ENCODE results near the gene ZNF618.
A peak's percentile ranks its signal among the peaks of the same experiment; 100 is the strongest.

Gene ZNF618

DNA sequence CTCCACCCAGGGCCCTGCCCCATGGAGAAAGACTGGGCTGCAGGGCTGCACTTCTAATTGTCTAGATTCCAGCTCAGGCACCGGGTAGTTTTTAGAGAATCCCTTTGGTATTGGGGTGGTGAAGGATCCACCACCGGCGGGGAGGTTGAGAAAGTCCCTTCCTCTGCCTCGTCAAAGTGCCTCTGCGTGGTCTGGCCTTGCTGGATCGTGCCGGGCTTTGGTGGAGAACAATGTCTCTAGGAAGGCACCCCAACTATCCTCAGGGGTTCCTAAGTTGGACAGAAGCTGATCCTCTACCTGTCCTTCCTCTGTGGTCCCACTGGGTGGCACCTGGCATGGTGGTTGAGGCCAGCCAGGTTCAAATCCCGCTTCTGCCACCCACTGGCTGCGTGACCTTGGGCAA is 209.3 kb downstream of the ZNF618 start:
- no peak for DNase-seq

DNA sequence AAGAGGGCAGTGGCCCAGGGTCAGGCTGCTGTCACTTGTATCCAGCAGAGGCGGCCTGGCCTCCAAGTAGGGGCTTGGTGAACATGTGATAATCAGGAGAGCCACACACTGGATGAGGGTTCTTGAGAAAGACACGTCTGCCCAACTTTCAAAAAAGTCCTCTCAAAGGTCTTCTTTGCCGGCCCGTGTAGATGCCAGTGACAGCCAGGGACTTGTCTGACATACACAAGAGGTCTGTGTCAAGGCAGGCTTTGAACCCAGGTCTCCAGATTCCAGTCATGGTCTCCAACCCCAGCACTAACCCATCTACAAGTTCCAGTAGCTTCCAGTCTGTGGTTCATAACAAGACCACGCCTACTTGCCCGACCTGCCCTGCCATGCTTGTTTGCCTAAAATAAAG is 209.9 kb downstream of the ZNF618 start:
- DNase-seq = no peak

DNA sequence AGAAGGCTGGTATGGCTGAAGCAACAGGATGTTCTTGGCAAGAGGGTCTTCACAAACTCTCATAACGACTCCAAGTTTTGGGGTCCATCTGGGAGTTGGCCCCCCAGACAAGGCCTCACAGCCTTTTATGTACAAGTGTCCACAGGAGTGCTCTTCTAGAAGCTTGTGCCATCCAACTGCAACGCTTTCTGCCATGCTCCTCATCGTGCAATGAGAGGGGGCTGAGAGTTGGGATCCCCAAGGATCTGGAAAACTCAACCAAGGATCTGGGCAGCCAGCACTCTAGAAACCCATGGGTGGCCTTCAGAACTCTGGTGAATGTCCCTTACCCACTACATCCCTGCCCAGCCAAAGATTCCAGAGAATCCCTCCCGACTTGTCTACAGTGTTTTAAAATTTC is 210.5 kb downstream of the ZNF618 start:
- DNase-seq = no peak

DNA sequence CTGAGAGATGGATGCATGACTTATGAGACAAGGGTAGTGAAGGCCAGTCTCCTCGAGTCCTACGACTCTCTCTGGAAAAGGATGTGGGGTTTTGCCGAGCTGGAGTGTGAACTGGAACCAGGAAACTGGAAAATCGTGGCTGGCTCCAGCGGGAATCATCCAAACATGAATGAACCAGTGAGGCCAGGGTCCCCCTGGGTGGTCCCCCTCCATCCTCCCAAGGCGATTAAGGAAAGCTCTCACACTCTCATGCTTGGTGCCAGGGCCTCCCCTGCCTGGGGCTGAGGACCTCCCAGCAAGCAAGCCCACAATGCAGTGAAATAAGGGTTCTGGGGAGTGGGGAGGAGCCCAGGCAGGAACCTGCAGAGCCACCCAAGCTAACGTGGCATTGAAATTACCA is 211.6 kb downstream of the ZNF618 start:
- no peak for DNase-seq

DNA sequence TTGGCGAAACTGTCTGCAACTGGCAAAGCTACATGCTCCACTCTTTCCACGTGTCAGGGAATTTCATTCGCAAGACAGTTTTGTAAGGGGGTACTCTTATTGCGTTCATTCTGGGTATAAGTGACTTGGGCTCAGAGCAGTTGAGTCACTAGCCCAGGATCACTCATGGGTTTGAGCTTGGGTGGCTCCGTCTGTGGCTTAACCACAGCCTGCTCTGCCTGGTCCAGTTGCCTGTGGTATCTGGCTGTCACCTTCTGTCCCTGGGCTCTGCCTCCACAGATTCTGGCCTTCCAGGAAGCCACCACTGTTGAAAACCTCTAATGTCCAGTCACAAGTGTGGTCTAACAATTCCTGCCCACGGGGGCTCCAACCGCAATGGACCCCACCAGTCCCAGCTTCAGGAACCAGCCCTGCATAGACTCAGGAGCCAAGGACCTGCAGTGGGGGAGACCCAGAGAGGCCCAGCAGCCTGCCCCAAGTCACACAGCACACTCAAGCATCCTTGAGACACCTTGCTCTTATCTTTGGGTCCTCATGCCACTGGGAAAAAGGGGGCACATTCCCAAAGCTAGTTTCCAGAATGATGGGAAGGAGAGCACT is 212.6 kb downstream of the ZNF618 start:
- no peak for DNase-seq

DNA sequence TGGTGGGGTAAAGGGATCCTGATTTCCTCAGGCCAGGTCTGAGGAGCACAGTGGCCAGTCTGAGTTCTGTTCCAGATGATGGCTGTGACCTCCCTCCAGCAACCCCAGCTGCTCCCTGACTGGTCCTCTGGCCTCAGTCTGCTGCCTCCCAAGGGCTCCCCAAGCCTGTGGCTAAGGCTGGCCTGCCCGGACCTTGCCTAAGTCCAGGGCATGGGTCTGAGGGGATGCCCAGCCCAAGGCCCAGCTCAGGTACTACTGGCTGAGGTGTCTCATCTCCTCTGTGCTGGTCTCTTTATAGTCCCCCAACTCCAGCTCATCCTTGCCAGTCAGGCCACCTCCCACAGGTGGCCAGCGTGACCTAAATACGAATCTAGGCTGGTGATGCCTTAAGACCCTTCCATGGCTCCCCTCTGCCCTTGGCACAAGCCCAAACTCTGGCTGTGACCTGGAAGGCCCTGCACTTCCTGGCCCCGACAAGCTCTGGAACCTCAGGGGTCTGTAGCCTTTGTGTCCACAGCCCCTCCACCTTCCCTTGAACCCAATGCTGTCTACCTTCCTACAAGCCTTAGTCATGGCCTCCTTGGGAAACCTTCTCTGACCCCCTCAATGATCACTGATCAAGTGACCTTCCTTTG is 213.2 kb downstream of the ZNF618 start:
- DNase-seq = no peak

DNA sequence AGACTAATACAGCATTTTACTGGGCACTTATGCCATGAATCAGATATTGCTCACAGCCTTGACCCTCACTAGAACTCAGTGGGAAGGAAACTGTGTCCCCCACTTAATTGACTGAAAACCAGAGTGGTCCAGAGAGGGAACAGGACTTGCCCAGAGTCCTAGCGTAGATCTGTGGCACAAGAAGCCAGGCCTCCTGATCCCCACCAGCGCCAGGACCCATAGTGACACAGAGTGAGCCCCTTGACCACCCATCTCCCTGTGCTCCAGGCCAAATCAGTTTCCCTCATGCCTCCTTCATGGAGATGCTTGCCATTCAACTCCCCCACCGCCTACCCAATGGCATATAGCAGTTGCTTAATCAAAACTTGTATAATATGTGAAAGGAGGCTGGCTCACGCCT is 214.7 kb downstream of the ZNF618 start:
- DNase-seq = no peak

DNA sequence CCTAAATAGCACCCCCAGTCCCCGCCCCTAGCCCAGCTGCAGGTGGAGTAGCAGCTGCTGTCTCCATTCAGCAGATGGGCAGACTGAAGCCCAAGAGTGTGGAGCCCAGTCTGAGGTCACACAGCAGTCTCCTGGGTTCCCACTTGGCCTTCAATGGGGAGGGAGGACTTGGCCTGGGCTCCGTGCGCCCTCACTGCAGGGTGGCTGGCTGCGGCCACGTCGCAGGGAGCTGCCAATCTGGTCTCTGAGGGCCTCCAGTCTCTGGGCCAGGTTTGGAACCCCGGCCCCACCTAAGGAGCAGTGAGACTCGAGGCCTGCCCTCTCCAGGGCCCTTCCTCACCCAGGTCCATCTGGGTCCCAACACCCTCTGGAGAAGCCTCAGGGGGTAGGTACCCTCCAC is 215.6 kb downstream of the ZNF618 start:
- DNase-seq = no peak

DNA sequence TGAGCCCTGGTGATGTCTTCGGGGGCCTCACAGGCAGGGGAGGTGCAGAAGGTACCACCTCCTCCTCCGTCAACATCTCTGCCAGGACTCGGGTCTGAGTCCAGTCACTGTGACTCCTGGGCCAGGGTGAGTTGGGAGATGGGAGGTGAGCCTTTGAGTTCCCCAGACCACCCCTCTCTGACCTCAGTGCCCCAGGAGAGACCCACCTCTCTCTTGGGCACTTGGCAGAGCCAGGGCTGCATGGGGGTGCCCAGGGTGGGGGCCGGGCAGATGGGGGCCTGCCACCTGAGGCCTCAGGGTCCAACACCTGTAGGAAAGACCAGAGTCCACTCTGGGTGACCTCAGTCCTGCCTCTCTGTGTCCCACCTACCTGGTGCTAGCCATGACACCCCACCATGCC is 216.2 kb downstream of the ZNF618 start:
- no peak for DNase-seq

DNA sequence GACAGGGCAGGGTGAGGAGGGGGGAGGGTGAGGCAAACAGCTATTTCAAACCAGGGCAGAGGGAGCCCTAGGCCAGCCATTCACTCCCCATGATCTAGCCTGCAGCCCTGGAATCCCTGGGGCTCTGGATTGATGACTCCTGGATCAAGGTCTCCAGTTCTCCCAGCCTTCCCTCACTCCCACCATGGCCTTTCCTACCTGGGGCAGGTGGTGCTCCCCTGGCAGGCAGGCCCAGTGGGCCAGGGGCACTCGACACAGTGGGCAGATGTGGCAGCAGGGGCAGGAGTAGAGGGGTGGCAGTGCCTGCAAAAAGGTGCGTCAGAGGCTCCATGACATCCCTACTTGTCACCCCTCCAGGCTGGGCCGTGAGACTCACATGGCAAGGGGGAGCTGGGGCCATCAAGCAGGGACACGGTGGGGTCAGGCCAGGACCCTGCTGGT is 216.9 kb downstream of the ZNF618 start:
- no peak for DNase-seq

DNA sequence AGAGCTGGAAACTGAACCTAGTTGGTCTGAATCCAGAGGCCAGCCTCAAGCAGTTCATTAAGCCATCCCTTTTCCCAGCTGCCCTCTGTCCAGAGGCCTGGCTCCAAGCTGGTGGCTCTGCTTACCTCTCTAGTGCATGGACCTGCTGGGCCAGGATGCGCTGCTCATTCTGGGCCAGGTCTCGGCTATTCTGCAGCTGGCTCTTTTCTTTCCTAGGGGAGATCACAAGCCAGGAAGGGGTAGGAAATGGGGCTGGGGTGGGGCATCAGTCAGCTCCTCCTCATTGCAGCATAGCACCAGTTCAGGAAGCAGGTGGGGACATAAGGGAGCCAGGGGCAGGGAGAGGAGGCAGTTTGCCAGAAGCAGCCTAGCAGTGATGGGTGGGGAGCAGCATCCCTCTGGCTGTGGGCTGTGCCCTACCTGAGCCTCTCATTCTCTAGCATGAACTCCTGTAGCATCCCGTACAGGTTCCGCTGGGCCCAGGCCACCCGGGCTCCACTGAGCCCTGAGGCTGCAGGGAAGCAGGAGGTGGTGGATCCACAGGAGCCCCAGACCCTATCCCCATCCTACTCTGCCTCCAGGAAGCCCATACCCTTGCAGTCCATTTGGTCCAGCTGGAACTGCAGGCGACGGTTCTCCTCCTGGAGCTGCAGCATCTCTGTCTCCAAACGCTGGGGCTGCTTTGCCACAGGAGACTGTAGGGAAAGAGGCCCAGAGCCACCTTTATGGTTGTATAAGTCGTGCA is 217.8 kb downstream of the ZNF618 start:
- no peak for DNase-seq

DNA sequence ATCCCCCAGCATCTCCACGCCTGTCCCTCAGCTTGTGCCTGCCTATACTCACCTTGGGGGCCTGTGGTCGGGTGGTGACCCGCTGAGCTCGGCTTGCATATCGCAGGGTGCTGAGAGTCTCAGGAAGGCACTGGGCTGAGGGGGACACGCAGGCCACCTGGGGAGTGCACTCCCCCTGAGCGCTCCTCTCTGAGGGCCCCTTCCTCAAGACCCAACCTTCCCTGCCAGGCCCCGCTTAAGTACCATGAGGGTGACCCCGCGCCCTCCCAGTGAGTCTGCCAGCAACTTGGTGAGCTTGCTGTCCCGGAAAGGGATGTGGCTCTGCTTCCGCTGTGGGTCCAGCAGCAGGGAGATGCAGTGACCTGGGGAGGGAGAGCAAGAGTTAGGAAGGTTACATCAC is 218.9 kb downstream of the ZNF618 start:
- DNase-seq = no peak

DNA sequence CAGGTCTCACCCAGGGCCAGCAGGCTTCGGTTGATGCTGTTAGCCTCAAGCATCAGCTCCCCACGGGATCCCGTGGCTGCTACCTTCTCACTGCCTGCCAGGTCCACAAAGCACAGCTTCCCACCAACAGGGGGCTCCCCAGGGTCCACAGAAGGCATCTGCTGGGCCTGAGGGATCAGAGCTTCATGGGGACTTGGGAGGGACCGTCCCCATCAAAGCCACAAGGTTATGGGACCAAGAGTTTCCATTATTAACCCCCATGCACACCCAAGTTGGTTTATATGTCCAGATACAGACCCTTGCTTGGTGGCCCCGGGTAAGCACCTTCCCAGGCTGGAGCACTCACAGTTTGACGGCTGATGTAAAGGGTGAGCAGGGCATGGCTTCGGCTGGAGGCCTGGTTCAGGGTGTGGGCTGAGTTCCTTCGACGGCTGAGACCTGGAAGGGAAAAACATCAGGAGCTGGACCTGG is 220.0 kb downstream of the ZNF618 start:
- peak in 1 of 3 donors; percentile 14 for DNase-seq

DNA sequence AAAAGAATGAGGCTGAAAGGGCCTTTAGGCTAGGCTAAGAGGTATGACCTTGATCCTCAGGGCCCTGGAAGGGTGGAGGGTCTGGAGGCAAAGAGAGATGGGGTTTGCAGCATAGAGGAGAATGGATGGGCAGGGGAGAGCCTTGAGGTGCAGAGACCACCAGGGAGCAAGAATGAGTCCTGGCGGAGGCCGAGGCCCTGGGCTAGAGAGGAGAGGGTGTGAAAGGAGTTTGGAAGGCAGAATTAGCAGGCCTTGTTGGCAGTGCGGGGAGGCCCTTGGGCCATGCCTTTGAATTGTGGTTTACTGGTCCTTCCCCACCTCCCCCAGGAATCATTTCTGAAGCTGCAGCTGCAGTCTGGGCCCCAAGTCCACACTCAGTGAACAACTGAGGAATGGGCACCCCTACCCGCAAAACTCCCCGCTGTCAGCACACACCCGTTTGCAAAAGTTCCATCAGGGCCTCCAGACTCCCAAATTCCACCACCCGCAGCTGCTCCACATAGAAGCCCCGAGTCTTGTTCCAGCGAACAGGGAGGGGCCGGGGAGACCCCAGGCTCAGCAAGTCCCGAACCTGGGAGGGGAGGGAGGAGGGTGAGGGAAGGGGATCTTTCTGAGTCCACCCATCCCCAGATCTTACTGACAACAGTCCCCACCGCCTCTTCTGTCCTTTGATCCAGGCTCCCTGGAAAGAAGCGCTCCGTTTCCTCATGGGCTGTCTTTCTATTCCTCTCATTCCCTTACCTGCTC is 220.9 kb downstream of the ZNF618 start:
- DNase-seq = no peak

DNA sequence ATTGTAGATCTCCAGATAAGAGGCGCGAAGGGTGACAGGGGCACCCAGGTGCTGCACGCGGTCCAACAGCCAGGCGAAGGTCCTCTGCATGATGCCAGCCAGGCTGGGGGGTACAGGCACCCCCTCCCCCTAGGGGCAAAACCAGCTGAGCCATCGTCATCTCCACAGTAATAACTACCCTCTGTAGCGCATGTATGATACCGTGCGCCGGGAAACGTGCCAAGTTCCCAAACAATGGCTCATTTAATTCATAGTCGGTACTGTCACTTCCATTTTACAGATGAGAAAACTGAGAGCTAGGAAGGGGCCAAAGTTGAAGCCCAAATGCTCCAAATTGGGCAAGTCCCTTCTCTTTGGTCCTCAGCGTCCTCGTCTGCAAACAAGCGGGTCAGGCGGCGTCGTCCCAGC is 221.5 kb downstream of the ZNF618 start:
- no peak for DNase-seq

DNA sequence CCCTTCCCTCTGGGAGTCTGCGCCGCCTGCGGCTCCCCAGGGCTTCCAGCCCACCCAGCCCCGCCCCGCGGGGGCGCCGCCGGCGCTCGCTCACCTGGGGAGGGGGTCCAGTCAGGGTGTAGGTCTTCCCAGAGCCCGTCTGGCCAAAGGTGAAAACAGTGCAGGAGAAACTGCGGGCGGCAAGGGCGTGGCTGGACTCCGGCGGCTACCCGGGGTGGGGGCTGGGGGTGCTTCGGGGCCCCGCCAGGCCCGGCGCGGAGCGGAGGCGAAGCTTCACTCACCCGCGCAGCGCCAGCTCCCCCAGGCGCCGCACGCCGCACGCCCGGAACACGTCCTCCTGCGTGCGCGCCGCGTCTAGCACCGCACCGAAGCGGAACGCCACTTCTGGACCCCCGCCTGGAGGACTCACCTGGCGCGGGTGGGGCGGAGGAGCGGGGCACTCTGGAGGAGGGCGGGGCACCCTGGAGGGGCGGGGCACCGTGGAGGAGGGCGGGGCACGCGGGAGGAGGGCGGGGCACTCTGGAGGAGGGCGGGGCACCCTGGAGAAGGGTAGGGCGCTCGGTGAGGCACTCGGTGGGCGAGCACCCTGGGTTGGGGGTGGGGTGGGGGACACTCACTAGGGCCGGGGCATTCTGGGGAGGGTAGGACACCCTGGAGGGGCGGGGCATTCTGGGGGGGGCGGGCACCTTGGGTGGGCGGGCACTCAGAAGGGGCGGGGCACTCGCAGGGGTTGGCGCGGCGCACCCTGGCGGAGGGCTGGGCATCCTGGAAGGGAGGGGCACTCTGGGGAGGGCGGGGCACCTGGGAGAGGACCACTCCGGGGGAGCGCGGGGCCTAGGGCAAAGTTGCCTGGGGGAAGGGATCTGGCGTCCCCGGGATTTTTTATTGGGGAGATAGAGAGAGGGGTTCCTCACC is 222.2 kb downstream of the ZNF618 start:
- DNase-seq = peak; percentile 43 to 67 (median 47)

DNA sequence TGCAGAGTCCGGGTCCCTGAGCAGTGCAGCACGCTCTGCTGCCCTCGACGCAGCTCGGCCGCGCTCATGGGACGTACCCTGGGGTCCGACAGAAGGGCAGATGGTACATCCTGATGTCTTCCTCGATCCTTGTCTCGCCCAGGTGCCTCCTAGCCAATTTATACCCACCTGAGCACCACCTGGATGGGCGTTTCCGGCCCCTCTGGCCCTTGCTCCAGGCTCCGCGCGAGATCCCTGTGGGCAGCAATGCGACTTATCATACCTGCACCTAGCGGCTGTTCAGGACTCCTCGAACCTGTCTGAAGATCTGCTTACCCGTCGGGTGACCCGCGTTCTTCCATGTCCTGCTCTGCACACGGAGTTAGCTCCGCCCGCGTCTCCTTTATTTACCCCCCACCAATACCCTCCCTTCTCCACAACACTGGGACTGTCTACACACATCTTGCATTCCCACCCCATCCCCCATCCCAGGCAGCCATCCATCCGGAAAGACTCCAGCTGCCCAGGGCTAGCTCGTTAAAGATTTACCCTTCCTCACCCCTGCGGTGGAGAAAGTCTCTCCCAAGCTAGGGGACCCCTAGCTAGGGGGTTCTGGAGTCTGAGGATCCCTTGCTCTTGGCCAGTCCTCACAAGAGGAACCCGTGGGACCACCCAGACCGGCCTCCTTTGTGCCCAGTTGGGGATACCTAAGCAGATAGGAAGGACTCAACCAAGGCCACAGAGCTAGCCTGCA is 223.0 kb downstream of the ZNF618 start, which contains the start of gene KIF12:
Gene KIF12, minus strand, starts transcription at position 357 of the 733 bp plus-strand sequence. Its CDS starts 16 bp downstream, at position 341.
- no peak for DNase-seq

DNA sequence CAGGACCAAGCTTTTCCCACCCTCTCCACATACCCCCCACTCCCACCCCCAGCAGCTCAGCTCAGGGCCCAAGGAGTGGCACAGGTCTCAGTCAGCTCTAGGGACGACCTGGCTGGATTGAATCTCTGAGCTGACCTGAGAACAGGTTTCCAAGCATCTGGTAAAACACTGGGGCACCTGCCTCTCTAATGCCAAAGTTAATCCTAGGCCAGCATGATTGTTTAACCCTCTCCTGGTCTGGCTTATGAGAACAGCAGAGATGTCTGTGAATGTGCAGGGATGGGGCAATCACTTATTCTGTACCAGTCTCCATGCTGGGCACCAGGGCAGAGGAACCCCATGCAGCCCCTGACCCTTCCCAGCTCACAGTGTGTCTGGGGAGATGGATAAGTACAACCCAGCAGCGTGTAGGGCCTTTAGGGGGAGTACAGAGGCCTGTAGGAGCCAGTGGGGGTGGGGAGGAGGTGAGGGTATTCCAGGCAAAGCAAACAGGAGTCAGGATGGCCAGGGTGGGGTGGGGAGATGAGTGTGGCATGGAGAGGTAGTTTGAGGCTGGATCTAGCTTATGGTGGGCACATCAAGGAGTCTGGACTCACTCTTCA is 223.7 kb downstream of the ZNF618 start:
- DNase-seq = no peak

DNA sequence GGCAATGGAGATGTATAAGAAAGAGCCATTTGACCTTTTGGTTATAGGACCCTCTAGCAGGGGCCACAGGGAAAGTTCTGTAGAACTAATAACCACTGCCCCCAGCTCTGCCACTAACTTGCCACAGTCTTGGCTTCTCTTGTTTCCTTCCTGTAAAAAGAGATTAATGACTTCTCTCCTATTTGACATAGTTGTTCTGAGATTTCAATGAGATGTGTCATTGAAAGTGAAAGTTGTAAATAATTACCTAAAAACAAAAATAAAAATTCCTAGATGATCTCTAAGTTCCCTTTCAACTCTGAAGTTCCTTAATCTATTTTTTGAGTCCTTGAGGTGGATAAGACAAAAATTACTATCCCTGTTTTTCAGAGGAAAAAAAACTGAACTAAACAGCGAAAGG is 224.4 kb downstream of the ZNF618 start:
- peak in 1 of 3 donors; percentile 14 for DNase-seq

DNA sequence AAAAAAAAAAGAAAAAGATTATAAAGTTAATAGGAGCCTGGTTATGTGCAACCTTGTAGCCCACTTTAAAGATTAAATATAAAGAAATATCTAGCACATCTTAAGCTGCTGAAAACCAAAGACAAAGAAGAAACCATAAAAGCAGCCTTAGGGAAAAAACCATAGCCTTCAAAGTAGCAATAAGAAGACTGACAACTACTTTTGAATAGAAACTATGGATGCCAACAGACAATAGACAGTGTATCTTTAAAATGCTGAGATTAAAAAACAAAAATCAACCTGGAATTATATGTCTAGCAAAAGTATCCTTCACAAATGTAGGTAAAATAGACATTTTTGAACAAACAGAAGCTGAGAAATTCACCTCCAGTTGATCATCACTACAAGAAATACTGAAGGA is 226.4 kb downstream of the ZNF618 start:
- no peak for DNase-seq

DNA sequence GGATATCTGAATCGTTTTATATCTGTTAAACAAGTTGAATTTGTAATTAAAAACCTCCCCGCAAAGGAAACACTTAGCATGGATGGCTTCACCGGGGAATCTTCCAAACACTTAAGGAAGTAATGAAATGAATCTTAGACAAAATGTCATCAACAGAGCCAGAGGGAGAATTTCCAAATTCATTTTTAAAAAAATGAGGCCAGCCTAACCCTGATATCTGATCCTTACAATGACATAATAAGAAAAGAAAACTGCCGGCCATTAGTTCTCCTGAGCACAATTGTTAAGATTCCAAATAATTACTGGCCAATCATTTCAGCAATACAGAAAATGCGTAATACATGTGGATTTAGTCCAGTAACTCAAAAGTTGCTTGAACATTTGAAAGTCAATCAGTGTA is 229.1 kb downstream of the ZNF618 start:
- DNase-seq = no peak
